Activated CD4-positive, alpha-beta T cell treated with anti-CD3 and anti-CD28 coated beads, Interleukin-2, amount 50 U/mL, for 48 hours (primary cell): ENCODE data around the gene FANCI.

ENCODE experiments used
- DNase-seq, 2 experiments: peaks; one replicate each; pipeline ENCODE4 v3.0.0-alpha.2; 2020

Gene FANCI

GRCh38 chr15:89363770-89364169 lies 120.0 kb downstream of the FANCI start:
- DNase-seq = no peak

GRCh38 chr15:89364341-89364740 lies 120.6 kb downstream of the FANCI start:
- no peak for DNase-seq

GRCh38 chr15:89364741-89365450 lies 121.1 kb downstream of the FANCI start:
- DNase-seq = no peak

- no peak for DNase-seq
These were observed 121.8 kb downstream of the FANCI start for GRCh38 chr15:89365462-89366065.
